ENCODE data around the gene MAPK10.

Gene MAPK10

DNA sequence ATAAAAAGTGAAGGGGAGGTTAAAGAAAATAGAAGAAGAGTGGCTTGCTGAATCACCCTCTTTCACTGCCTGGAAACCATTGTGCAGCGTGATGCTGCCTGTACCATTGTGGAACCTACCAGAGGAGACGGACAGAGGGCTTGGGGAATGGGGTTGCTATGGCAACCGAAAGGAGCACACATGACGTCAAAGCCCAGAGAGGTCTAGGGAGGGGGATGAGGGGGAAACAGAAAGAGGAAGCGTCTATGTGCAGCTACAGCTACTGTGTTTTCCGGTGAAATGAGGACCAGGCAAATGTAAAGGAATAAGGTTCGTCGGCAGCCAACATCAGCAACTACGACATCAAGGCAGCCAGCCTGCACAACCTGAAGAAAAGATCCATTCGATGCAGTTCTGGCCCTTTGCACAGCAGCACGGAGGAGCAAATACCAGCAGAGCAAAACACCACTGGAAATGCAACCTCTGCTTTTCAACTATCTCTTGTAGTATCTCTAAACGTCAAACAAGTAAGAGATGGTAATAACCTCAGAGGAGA lies at the start of gene MAPK10:
Gene MAPK10, minus strand, starts transcription at position 110 of the 535 bp plus-strand sequence.
- DNase-seq (ENCODE audit: low read depth, low spot score), result peak; percentile 69

GRCh38 chr4:86403575-86403974 lies 43.7 kb upstream of the MAPK10 start:
- DNase-seq (ENCODE audit: low read depth, low spot score), result no peak

GRCh38 chr4:86401826-86402225 lies 42.0 kb upstream of the MAPK10 start:
- DNase-seq (ENCODE audit: low read depth, low spot score), result no peak

- no peak for DNase-seq (ENCODE audit: low read depth, low spot score)
These were observed 40.4 kb upstream of the MAPK10 start for GRCh38 chr4:86400216-86400615.

GRCh38 chr4:86398187-86398586 lies 38.3 kb upstream of the MAPK10 start:
- no peak for DNase-seq (ENCODE audit: low read depth, low spot score)

DNA sequence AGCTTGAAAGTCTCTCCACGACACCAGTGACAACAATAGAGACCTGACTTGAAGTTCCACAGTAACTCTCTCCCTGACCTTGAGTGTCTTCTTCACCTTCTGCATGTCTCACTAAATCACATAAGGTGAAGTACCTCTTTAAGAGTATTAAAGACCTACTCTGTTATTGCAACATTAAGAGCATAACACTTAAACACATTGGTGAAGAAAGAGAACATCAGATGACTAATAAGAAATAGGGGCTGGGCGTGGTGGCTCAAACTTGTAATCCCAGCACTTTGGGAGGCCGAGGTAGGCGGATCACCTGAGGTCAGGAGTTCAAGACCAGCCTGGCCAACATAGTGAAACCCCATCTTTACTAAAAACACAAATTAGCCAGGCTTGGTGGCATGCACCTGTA lies 33.9 kb upstream of the MAPK10 start:
- DNase-seq (ENCODE audit: low read depth, low spot score), result no peak

DNA sequence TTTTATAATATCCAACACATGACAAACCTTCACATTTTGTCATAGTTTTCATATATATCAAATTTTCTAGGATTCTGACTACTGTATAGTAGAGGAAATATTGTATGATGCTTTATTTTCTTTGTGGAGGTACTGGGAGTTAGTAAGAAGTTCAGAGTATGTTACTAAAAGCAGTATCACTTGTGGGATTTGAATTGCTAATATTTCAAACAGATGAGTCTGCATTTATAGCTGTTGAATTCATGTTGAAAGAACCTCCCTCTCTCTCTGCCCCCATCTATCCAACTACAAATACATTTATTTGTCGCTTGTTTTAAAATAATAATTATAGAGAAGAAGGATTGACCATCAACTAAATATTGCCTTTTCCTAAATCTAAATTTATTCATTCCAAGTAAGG lies 29.8 kb upstream of the MAPK10 start:
- no peak for DNase-seq (ENCODE audit: low read depth, low spot score)

DNA sequence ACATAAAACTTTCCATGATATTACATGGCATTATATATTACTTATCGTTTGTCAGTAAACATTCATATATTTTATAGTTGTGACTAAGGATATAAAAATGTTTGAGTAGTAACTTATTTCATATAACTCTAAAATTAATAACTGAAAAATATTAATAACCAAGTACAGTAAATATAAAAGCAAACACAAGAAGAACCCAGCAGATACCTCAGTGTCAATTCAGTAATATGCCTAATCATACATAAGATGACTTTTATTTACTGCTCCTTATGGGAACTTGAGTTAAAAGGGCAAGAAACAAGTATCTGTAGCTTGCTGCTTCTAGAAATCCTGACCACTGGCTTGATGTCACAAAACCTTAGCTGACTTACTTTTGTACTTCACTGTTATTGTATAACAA lies 28.4 kb upstream of the MAPK10 start:
- no peak for DNase-seq (ENCODE audit: low read depth, low spot score)

- DNase-seq (ENCODE audit: low read depth, low spot score), result no peak
These were observed 27.1 kb upstream of the MAPK10 start for GRCh38 chr4:86386817-86387415.

- no peak for DNase-seq (ENCODE audit: low read depth, low spot score)
These were observed 26.3 kb upstream of the MAPK10 start for GRCh38 chr4:86386201-86386600.

DNA sequence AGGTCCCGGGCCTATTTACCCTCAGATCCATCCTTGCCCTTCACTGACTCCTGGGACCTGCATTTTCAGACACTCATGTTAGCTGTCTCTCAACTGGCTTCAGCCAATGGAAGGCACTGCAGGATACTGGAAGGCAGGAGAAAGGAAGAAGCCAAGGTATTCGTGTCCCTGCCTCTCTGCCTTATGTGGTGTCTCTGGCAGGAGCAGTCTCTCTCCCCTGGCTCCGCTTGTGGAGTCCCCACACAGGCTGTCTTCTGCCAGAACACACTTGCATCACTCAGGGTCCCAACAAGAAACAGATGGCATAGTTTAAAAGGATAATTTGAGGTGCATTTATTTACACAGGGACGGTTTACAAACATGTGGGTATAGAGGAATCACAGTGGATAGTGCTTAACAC lies 21.6 kb upstream of the MAPK10 start:
- DNase-seq (ENCODE audit: low read depth, low spot score), result no peak

- no peak for DNase-seq (ENCODE audit: low read depth, low spot score)
These were observed 20.4 kb upstream of the MAPK10 start for GRCh38 chr4:86380181-86380724.

- DNase-seq (ENCODE audit: low read depth, low spot score), result no peak
These were observed 17.0 kb upstream of the MAPK10 start for GRCh38 chr4:86376850-86377249.

DNA sequence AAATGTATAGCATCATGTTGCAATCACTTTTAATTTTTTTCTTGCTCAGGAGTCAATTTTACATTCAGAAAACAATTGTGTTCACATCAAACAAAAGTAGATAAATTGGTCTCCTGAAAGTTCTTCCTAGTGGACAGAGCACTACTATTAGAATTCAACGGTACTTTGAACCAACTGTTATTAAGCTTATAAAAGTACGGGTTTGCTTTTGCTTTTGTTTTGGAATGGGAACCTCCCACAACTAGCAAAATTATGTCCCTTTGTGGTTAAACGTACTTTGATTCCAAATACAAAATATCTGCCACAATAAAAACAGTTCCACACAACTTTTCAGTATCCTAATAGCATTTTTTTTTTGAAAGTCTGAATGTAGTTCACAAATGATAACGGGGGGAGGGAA lies 8.6 kb upstream of the MAPK10 start:
- DNase-seq (ENCODE audit: low read depth, low spot score), result no peak

DNA sequence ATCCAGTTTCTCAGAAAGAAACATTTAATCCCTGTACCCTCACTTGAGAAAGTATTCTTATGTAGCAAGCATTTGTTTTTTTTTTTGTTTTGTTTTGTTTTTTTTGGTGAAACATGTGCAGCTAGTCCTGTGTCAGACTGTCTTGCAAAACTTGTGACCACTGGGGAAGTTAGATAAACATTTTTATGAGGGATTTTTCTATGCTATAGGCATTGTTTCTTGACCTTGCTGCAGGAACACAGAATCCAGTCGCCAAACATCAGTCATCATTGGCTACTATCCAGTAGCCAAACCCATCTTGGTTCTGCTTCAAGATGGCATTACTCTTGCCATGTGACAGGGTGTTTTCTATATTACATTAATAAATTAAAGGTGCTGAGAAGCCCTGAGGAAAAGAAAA lies 7.7 kb upstream of the MAPK10 start:
- no peak for DNase-seq (ENCODE audit: low read depth, low spot score)

DNA sequence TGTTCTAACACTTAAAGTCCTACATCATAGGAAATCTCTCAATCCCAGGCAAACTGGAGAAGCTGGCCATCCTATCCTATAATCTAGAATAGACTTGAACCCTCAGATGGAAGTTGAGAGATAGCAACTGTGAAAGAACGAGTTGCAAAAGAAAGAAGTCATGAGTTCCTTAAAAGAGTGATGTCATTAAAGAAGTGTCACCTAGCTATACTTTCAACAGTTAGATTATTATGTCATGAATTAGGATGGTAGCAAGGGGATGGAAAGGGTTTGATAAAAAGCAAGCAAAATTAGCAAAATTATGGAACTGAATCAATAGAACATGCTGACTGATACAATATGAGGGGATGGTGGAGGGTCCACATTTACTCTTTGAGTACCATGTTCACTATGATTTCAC lies 7.1 kb upstream of the MAPK10 start:
- no peak for DNase-seq (ENCODE audit: low read depth, low spot score)

DNA sequence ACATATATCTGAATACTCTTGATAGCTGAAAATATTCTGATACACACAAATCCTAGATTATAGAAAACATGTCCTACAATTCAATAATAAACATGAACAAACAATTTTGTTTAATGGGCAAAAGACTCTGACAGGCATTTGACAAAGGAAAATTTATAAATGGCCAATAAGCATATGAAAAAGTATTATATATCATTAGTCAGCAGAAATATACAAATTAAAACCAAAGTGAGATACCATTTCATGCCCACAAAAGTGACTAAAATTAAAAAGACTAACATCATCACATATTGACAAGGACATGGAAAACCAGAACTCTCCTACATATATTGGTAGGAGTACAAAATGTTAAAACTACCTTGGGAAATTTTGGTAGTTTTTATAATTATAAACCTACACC lies 2.7 kb upstream of the MAPK10 start:
- DNase-seq (ENCODE audit: low read depth, low spot score), result no peak

GRCh38 chr4:86358257-86358656 lies 1.6 kb downstream of the MAPK10 start:
- no peak for DNase-seq (ENCODE audit: low read depth, low spot score)

DNA sequence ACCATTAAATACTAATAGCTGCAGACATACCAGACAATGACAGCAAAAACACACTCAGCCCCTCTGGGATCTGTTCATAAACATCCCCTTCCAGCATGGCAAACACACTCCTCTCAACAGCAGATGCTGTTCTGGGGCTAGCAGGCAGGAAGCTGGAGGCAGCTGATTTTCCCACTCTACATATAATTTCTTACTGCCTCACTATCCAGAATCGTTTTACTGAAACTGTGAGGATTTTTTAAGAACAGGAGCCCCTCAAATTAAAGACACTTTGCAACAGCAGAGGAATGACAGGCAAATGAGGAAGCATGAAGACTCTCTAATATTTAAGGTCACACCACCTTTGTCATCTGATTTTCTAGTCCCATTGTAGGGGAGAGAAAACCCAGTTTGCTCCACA lies 2.2 kb downstream of the MAPK10 start:
- no peak for DNase-seq (ENCODE audit: low read depth, low spot score)

DNA sequence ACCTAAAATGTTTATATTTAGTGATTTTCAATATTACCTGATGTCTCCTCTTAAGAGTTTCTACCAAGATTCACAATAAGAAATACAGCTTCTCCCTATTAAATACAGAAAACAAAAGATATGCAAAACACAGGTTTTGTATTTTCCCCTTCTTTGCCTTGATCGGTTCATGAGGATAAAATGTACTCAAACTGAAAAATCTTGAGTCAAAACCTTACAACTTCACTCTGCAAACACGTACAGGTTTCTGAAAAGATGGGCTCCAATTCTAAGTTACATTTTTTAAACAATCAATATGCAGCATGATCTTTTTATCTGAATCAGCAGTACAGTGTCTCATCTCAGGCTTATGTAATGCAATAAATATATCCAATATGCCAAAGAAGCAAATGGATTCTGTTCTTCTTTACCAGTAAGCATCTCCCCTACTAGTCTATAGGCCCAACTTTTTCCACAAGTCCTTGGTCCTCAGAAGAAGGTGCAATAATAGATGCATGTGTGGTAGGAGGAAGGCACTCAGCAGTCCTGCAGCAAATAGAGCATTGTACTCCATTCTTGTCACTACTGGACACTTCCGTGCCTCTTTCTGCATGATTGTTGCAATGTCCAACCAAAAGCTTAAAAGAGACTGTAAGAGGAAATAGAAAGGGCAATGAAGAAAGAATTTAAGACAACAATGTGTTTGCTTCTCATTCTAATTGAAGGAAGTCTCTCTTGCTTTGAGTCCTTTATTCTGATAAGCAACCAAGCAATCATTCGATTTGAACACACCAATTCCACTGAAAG lies 3.2 kb downstream of the MAPK10 start:
- no peak for DNase-seq (ENCODE audit: low read depth, low spot score)

- no peak for DNase-seq (ENCODE audit: low read depth, low spot score)
These were observed 5.5 kb downstream of the MAPK10 start for GRCh38 chr4:86354390-86354789.

GRCh38 chr4:86346320-86346719 lies 13.5 kb downstream of the MAPK10 start:
- no peak for DNase-seq (ENCODE audit: low read depth, low spot score)

- DNase-seq (ENCODE audit: low read depth, low spot score), result no peak
These were observed 15.7 kb downstream of the MAPK10 start for GRCh38 chr4:86344127-86344526.
